Hypothalamus (tissue), 51 donors: ENCODE measurements around the gene TBC1D9B.

Experiments
- DNase-seq, 51 donors: peaks; one replicate each; lab custom pipeline; 2025; lab: John Stamatoyannopoulos, UW

TBC1D9B gene

DNA sequence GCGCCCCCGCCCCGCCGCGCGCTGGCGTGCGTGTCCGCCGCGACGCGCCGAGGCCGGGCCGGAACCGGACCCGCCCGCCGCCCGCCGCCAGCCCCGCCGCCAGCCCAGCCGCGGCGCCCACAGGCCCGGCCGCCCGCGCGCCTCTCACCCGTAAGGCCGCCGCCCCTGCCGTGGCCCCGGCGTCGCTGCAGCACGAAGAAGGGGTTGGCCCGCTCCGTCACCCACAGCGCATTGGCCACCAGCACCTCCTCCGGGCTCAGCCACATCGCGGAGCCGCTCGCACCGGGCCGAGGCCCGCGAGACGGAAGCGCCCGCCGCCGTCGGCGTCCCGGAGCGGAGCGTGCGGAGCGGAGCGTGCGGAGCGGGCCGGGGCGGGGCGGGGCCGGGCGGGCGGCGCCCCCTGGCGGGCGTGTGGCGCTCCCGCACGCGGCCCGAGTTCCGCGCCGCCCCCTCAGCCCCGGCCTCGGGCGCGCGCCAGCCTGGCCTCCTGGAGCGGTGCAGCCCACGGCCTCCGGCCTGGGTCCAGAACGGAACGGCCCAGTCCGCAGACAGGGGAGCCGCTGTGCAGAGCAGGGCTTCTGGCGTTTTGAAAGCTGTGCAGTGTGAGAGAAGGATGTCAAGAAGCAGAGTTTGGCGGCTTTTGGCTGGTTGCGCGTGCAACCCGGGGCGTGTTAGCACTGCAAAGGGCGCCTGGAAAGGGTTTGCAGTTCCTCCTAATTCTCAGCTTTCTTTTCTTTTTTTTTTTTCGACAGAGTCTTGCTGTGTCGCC, at the start of gene TBC1D9B:
Gene TBC1D9B, minus strand, starts transcription at position 342 of the 769 bp plus-strand sequence. Its CDS starts 76 bp downstream, at position 266.
- peak in 43 of 51 donors; percentile 17 to 83 (median 50) for DNase-seq

DNA sequence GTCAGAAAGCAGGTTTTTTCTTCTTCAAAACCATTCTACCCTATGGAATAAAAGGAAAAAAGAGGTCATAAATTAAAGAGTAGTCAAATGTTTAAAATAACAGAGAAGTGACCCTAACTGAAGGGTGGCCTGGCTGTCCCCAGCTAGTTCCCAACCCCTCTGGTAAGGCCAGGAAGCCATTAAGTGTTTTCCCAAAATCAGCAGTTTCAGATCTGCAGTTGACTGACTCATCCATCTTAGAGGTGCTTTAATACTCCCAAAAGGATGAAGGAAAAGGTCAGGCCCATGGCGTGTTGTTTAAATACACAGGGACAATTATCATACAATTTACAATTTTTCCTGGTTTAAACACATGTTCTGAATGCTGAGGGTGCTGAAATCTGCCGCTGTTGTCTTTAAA, 47.9 kb upstream of the TBC1D9B start:
- DNase-seq: no peak

DNA sequence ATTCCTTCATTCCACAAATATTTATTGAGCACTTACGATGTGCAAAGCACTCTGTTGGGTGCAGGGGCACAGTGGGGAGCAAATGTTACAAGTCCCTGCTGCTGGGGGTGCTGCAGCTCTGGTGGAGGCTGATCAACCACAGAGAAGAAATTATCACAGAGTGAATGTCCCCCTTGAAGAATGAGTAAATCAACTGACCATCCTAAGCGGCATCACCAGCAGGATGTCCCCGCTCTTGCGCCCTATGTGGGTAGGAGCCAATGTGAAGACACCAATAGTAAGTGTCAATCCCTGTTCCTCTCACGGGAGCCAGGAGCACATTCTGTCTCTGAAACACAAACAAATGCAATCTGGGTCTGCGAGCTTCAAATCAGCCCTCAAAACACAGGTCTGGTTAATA, 47.4 kb upstream of the TBC1D9B start:
- DNase-seq: no peak

DNA sequence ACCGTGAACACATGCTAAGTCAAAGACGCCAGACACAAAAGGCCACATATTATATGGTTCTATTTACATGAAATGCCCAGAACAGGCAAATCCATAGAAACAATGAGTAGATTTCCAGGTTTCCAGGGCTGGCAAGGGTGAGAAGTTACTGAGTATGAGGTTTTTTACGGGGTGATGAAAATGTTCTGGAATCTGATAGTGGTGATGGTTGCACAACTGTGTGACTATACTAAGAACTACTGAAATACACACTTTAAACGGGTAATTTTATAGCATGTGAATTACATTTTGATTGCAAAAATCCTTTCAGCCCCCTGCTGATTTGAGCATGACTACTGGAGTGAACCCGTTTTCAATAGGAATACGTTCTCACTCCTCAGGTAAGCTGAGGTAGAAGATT, 46.7 kb upstream of the TBC1D9B start:
- DNase-seq: no peak

DNA sequence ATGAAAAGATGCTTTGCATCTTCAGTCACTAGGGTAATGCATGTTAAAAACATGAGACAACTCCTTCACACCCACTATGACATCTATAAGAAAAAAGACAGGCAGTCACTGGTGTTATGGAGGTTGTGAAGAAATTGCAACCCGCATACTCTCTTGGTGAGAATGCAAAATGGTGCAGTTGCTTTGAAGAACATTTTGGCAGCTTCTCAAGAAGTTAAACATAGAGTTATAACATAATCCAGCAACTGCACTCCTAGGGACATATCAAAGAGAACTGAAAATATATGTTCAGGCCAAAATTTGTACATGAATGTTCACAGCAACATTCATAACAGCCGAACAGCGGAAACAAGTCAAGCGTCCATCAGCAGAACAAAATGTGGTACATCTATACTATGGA, 46.3 kb upstream of the TBC1D9B start:
- DNase-seq: no peak

DNA sequence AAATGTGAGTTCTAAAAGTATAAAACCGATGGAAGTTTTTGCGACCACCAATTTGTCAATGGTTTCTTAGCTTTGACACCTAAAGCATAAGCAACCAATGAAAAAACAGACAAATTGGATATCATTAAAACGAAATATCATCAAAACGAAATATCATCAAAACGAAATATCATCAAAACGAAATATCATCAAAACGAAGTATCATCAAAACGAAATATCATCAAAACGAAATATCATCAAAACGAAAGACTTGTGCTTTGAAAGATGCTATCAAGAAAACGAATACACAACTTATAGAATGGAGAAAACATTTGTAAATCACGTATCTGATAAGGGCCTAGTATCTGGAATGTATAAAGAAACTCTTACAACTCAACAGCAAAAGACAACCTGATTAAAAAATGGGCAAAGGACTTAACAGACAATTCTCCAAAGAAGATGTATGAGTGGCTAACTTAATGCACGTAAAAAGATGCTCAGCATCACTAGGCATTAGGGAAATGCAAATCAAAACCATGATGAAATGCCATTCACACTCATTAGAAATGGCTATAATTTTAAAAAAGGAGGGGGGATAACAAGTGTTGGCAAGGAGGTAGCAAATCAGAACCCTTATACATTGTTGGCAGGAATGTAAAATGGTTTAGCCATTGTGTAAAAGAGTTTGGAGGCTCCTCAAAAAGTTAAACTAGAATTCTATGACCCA, 29.4 kb upstream of the TBC1D9B start:
- no peak for DNase-seq

DNA sequence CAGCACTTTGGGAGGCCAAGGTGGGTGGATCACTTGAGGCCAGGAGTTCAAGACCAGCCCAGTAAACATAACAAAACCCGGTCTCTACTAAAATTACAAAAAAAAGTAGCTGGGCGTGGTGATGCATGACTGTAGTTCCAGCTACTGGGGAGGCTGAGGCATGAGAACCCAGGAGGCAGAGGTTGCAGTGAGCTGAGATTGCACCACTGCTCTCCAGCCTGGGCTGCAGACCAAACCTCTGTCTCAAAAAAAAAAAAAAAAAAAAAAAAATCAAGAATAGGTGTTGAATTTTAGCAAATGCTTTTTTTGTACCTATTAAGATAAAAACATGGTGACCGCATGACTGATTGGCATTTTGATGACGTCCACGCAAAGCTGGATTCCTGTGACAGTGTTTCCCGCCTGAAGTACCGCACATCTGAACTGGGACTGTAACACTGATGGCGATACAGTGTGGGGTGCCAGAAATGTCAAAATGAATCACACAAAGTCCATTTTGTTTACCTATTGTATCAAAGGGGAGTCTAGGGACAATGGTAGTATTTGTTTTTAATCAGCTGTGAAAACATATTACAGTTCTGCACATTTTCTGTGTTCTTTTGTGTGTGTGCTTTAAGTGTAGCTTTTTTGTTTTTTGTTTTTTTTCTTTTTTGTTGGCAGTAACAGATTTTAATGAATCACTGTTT, 23.2 kb upstream of the TBC1D9B start:
- DNase-seq: no peak

DNA sequence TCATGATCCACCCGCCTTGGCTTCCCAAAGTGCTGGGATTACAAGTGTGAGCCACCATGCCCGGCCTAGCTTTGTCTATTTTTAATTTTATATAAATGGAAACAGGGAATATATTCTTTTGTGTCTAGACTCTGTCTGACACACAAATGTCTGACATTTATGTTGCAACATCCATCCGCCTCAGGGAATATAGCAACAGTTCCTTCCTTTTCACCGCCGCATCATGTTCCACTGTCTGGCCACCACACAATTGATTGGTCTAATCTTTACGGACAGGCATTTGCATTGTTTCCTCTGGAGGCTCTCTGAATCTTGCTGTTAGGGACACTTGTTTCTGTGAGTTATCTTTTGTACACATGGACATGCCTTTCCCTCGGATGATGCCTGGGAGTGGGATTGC, 20.1 kb upstream of the TBC1D9B start:
- no peak for DNase-seq

DNA sequence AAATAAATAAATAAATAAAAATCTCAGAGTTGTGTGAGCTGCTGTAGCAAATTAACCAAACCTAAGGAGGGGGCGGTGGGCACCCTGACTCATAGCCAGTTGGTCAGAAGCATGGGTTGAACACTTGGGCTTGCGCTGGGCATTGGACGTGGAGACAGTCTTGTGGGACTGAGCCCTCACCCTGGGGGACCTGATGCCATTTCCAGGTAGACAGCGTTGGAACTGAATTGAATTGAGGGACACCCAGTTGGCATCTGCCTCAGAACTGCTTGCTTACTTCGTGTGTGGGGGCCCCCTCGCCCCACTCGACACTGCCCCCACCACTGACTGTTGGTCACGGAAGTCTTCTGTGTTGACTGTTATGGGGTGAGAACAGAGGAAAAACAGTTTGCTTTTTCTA, 19.0 kb upstream of the TBC1D9B start:
- DNase-seq: no peak

DNA sequence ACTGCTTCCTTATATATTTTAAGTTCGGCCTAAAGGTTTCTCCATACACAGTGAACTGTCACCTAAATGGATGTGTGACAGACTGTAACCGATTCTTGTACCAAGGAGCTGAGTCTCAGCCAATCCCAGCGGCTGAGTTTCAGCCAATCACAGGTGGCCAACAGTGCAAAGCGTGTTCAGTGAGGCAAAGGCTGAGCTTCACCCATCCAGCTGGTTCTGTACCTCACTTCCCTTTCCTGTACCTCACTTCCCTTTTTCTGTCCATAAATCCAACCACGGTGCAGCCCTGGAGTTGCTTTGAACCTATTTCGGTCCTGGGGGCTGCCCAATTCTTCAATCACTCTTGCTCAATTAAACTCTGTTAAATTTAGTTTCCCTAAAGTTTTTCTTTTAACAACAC, 15.7 kb upstream of the TBC1D9B start:
- no peak for DNase-seq

DNA sequence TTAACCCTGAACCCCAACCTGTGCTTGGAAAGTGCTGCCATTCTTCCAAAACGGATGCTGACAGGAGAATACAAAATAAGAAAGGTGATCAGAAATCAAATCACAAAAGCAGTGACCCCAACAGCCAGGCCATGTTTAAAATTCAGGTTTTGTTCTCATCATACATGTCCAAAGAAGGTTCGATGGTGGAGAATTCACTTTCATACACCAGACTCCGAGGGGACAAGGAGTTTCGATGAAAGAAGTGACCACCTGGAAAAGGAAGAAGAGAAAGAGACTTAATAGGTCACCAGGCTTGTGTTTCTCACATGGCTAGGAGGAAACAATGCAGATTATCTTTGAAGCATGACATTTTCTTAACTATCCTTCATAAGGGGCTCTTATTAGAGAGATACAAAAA, 12.5 kb upstream of the TBC1D9B start:
- no peak for DNase-seq

DNA sequence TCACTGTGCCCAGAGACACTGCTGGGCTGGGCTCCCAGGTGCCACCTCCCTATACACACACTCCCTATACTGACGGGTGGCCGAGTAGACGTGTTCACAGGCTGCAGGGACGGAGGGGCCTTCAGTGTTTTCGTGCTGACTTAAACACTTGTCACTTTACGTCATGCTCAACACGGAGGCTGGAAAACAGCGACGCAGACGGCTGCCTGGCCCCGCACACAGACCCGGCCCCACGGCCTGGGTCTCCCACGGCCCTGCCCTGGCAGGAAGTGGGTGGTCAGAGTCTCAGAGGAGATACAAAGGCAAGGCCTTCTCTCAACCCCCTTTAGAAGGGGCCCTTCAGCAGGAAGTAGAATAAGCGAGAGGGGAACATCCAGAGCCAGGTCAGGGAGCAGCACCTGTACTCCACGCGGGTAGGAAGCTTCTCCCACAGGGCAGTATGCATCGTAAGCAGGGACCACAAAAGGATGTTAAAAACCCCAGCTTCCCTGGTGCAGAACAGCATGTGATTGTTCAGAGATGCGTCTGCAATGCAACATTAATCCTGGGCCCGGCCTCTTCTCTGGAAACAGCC, 11.9 kb upstream of the TBC1D9B start:
- no peak for DNase-seq

DNA sequence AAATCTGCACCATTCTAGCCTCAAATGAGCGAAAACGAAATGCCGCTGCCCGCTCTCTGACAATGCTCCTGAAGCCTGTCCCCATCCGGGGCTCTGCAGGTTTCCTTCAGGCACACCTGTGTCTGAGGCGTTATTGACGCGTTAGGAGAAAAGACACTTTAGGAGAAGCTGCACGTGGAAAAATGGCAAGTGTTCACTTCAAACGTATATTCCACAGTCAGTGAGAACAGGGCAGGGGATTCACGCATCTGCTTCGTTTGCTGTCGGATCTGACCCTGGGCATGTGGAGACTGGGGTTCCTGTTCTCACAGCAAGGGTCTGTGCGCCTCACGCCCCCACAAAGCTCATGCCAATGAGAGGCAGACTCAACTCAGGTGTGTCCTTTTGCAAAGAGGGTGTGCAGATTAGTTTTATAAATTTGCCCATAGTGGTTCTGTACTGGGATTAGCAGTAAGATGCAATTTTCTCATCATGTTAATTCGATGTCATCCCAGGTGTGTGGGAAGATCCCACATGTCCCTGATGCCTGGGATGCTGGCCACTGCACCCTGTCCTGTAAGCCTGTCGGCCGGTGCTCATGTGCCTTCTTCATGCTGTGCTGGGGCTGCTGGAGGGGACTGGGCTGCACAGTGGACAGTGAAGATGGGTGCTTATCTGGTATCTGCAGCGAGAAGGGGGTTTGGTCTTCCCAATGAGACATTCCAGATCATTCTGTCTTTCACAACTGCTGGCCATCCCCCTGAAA, 11.2 kb upstream of the TBC1D9B start:
- DNase-seq: no peak

DNA sequence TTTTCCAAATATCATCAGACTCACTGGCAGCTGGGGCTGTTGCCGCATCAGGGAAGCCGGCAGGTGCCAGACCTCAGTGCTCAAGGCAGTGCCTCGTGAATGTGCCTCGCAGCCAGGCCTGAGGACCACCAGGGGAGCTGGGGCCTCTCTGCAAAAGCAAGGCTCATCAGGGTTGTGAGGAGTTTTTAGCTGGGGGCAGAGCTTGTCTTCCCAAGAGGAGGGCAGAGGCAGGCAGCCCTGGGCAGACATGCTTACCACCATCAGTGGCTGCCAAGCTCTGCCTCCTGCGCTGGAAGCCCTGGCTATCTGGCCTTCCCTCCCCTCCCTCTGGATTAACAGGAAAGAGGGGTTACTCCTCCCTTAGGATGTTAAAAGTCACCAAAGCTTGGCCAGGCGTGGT, 8.8 kb upstream of the TBC1D9B start:
- DNase-seq: no peak

DNA sequence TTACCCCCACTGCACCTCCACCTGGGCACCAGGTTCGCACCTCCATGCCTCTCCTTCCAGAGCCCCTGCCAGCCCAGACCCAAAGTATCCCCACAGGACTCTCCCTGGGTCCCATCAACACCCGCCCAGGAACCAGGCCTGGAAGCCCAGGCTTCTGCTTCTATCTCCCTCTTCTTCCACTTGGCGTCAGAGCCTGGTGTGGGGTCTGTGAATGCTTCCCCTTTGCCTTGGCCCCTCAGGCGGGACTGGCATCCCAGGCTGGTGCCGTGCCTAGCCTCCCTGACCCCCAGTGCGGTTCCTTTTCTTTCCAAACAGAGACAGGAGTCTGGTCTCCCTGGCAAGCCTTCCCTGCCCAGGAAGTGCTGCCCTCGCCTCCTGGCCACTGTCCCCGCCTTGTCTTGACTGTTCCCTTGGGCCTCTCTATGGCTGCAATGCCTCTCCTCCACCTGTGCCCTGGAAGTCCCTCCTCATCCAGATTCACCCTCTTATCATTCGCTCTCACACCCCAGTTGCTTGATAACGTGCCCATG, 7.8 kb upstream of the TBC1D9B start:
- DNase-seq: no peak

DNA sequence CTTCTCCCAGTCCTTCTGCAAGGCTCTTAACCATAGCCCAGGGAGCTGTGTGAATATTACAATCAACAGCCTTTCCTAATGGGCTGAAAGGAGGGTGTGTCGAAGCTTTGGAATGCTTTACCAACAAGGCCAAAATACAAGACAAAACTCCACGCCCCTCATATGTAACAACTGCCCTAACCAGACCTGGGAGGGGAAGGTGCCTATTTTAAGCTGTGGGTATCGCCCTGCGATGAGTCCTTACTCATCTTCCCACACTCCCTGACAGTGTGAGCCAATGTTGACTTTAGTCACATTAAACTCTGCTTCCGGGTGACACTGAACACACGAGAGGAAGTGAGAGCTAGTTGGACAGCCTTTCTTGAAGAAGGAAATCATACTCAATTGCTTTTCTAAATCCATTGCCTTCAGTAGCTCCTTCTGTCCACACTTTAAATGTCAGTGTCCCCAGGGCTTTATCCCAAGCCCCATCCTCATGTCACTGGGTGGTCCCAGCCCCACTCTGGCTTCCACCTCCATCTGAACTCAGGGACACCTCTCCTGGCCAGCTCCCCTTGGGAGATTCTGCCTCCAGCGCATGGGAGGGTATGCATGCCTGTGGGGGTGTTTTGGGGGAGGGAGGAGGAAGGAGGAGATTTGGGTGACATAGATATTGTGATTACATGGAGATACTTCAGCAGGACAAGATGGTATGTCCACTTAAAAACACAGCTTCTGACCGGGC, 6.5 kb upstream of the TBC1D9B start:
- peak in 2 of 51 donors; percentile 3 to 13 for DNase-seq

DNA sequence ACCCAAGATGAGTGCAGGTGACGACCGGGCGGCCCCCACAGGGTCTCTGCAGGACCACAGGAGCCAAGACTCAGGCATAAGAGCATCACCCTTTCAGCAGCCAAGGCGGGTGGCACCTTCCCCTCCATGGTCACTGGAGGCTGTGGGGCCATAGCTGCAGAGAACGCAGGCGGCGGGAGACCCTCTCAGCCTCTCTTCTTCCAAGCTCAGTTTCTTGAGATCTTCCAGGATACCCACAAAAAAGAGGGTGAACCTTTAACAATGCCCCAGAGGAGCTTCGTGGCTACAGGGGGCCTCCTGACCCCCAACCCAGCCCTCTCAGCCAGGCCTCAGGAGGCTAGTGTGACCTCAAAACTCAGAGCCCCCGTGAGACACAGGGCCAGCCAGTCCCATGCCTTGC, 5.8 kb upstream of the TBC1D9B start:
- no peak for DNase-seq

DNA sequence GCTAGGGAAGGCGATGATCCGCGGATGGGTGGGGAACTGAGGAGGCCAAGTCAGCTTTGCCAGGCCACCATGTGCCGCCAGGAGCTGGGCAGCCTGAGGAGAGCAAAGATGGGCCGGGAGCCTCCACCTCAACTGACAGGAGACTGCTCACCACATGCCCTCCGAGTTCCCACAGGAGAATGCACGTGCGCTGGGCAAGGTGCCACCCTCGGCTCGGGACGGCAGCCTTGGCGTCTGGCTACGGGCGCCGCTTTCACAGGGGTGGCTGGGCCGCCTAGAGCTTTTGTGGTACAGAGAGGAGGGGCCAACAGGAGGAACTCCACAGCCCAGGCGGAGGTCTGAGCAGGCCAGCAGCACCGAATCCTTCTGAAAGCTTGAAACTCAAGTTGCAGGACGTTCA, 5.3 kb upstream of the TBC1D9B start:
- peak in 16 of 51 donors; percentile 10 to 57 (median 32) for DNase-seq

DNA sequence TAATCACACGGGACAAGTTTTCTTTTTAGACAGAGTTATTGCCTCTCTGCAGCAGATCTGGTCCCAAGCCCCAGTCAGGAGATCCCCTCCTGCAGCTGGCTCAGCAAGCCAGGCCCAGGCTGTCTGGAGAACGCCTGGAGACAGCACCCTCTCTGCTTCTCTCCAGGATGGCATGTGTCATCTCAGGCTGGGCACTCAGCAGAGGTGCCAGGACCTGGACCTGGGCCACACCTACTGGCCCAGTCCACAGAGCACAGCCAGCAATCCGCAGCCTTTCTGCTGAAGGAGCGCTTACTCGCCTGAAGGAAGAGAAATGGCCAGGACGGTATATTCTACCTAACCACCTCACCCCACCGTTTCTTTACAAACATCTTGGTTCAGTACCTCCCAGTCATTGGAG, 4.7 kb upstream of the TBC1D9B start:
- DNase-seq: no peak

DNA sequence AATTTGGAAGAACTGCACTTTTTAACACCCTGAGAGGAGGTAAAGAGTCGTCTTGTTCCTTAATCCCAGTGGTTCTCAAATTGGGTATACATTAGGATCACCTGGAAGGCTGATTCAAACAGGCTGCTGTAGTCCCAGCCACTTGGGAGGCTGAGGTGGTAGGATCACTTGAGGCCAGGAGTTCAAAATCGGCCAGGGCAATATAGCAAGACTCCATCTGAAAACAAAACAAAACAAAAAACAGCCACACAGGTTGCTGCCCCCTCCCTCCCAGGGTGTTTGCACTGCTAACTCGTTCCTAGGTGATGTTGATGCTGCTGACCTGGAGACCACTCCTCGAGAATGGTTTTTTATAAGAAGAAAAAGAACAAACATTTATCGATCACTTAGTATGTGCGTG, 1.5 kb upstream of the TBC1D9B start:
- DNase-seq: no peak
